Eye (tissue), 1 donor: ENCODE measurements around the gene OPCML.
A peak's percentile ranks its signal among the peaks of the same experiment; 100 is the strongest.

Experiments used
- DNase-seq: peaks from one replicate; pipeline ENCODE4 v3.0.0-alpha.2; 2015

The OPCML gene

GRCh38 chr11:133408402-133408801 is 123.9 kb downstream of the OPCML start:
- no peak for DNase-seq

GRCh38 chr11:133406489-133406888 is 125.8 kb downstream of the OPCML start:
- DNase-seq: no peak

- no peak for DNase-seq
Observed at GRCh38 chr11:133403900-133404299, 128.4 kb downstream of the OPCML start.

- DNase-seq: no peak
Observed at GRCh38 chr11:133402551-133402950, 129.8 kb downstream of the OPCML start.

GRCh38 chr11:133399855-133400625 is 132.3 kb downstream of the OPCML start:
- DNase-seq: no peak

GRCh38 chr11:133399294-133399693 is 133.0 kb downstream of the OPCML start:
- DNase-seq: no peak

GRCh38 chr11:133390803-133391202 is 141.5 kb downstream of the OPCML start:
- DNase-seq: no peak

GRCh38 chr11:133388975-133389568 is 143.2 kb downstream of the OPCML start:
- DNase-seq: no peak

GRCh38 chr11:133388260-133388659 is 144.0 kb downstream of the OPCML start:
- DNase-seq: no peak

GRCh38 chr11:133386852-133387251 is 145.4 kb downstream of the OPCML start:
- DNase-seq: no peak

GRCh38 chr11:133386262-133386661 is 146.0 kb downstream of the OPCML start:
- no peak for DNase-seq

GRCh38 chr11:133385781-133386180 is 146.5 kb downstream of the OPCML start:
- DNase-seq: no peak

- DNase-seq: no peak
Observed at GRCh38 chr11:133384731-133385130, 147.6 kb downstream of the OPCML start.

GRCh38 chr11:133383689-133384088 is 148.6 kb downstream of the OPCML start:
- DNase-seq: peak; percentile 19

GRCh38 chr11:133383201-133383600 is 149.1 kb downstream of the OPCML start:
- DNase-seq: peak; percentile 83

- peak; percentile 75 for DNase-seq
Observed at GRCh38 chr11:133382131-133382812, 150.0 kb downstream of the OPCML start.

GRCh38 chr11:133381761-133382130 is 150.6 kb downstream of the OPCML start:
- DNase-seq: no peak

GRCh38 chr11:133366147-133366546 is 166.2 kb downstream of the OPCML start:
- DNase-seq: no peak

- no peak for DNase-seq
Observed at GRCh38 chr11:133362916-133363315, 169.4 kb downstream of the OPCML start.

- no peak for DNase-seq
Observed at GRCh38 chr11:133362156-133362555, 170.1 kb downstream of the OPCML start.

GRCh38 chr11:133361689-133361994 is 170.7 kb downstream of the OPCML start:
- no peak for DNase-seq

- DNase-seq: no peak
Observed at GRCh38 chr11:133360860-133361688, 171.2 kb downstream of the OPCML start.

GRCh38 chr11:133355095-133355494 is 177.2 kb downstream of the OPCML start:
- DNase-seq: no peak
